GM19238 (cell line): Measurements from ENCODE around the gene IL3RA.

ENCODE experiments used
- DNase-seq: peaks from one replicate; pipeline ENCODE4 v3.0.0; 2011; ENCODE audit warnings: low spot score; ENCODE audit not compliant: insufficient read length

Gene IL3RA

GRCh38 chrX:1384658-1385252 lies 48.2 kb downstream of the IL3RA start:
- DNase-seq: no peak

- no peak for DNase-seq
These were observed 49.0 kb downstream of the IL3RA start for GRCh38 chrX:1385253-1386223.

- DNase-seq: no peak
These were observed 49.9 kb downstream of the IL3RA start for GRCh38 chrX:1386338-1387127.

- no peak for DNase-seq
These were observed 50.7 kb downstream of the IL3RA start for GRCh38 chrX:1387141-1387776.

GRCh38 chrX:1388651-1389050 lies 52.1 kb downstream of the IL3RA start:
- DNase-seq: no peak

- no peak for DNase-seq
These were observed 52.8 kb downstream of the IL3RA start for GRCh38 chrX:1389181-1389992.

GRCh38 chrX:1389993-1390285 lies 53.4 kb downstream of the IL3RA start:
- DNase-seq: no peak

GRCh38 chrX:1390621-1391369 lies 54.2 kb downstream of the IL3RA start:
- no peak for DNase-seq

GRCh38 chrX:1391370-1391706 lies 54.8 kb downstream of the IL3RA start:
- DNase-seq: peak; percentile 92

- peak; percentile 99 for DNase-seq
These were observed 55.3 kb downstream of the IL3RA start, which contains the start of gene SLC25A6 for GRCh38 chrX:1391707-1392375. TSS of gene SLC25A6 (minus strand) at chrX:1392113. CDS start at chrX:1392009, 104 bp downstream.

- peak; percentile 70 for DNase-seq
These were observed 55.9 kb downstream of the IL3RA start for GRCh38 chrX:1392376-1393068.

GRCh38 chrX:1393871-1394615 lies 57.5 kb downstream of the IL3RA start:
- DNase-seq: no peak

- DNase-seq: no peak
These were observed 58.3 kb downstream of the IL3RA start for GRCh38 chrX:1394731-1395501.

- no peak for DNase-seq
These were observed 59.1 kb downstream of the IL3RA start for GRCh38 chrX:1395646-1396216.

- no peak for DNase-seq
These were observed 60.4 kb downstream of the IL3RA start for GRCh38 chrX:1397001-1397400.

GRCh38 chrX:1397441-1398270 lies 61.1 kb downstream of the IL3RA start:
- DNase-seq: no peak
